Lower leg skin (tissue), 3 donors: ENCODE results near the gene CLDN2.
"Not testable (repeated sequence)": the region's sequence is repeated elsewhere in the genome, so short reads cannot be mapped to it uniquely, and the experiment has no call there.

Experiments
- CTCF ChIP-seq, 3 donors: fragments of 450-650 bp; IDR thresholded peaks; one replicate each; pipeline ENCODE4 v1.5.1; 2016; ENCODE audit warnings: antibody characterized with exemption in 3 of 3, mild to moderate bottlenecking in 3 of 3, moderate library complexity in 2 of 3
- POLR2A ChIP-seq, 2 donors: fragments of 450-650 bp; IDR thresholded peaks; one replicate each; pipeline ENCODE4 v1.6.1; 2016 to 2017; ENCODE audit warnings: antibody characterized with exemption in 2 of 2, mild to moderate bottlenecking in 1 of 2, moderate library complexity in 1 of 2

- not testable (repeated sequence) for TF ChIP-seq CTCF, POLR2A (IDR thresholded peaks at IDR 0.05)
Measured at GRCh38 chrX:106966547-106966946, 46.3 kb downstream of the CLDN2 start.
